Activated T-helper 17 cell treated with anti-CD3 and anti-CD28 coated beads, Interleukin-2, amount 50 U/mL, for 72 hours (primary cell): ENCODE data around the gene CXCR3. TPM values are rescaled to one million over a fixed set of nuclear protein-coding genes. Genes with fewer than 3 reads are reported as not detected.
"Not testable (repeated sequence)": the region's sequence is repeated elsewhere in the genome, so short reads cannot be mapped to it uniquely, and the experiment has no call there.

Experiments used
- ATAC-seq: fragments of 150-1000 bp; cut with Tn5 transposase; replicated peaks from 2 replicates; pipeline ENCODE4 v1.10.0; 2021; ENCODE audit warnings: mild to moderate bottlenecking, moderate library complexity
- H3K27ac Mint-ChIP-seq: one replicate; pipeline ENCODE4 v1.8.0; 2022; ENCODE audit warnings: mixed read lengths
- H3K27me3 Mint-ChIP-seq: one replicate; pipeline ENCODE4 v1.8.0; 2022; ENCODE audit warnings: mixed read lengths
- H3K36me3 Mint-ChIP-seq: one replicate; pipeline ENCODE4 v1.8.0; 2022; ENCODE audit warnings: low read depth, mild to moderate bottlenecking, mixed read lengths
- H3K4me1 Mint-ChIP-seq: one replicate; pipeline ENCODE4 v1.8.0; 2022; ENCODE audit warnings: mixed read lengths
- H3K4me3 Mint-ChIP-seq: one replicate; pipeline ENCODE4 v1.8.0; 2022; ENCODE audit warnings: mild to moderate bottlenecking, mixed read lengths
- H3K9me3 Mint-ChIP-seq: one replicate; pipeline ENCODE4 v1.8.0; 2022; ENCODE audit warnings: mixed read lengths
- total RNA-seq, 2 donors: library from RNA; stranded (reverse); gene quantifications; one replicate each; pipeline ENCODE4 v1.2.3, GENCODE V29; 2022

CXCR3 gene
- total RNA-seq, 2 donors from 2014 or later, result 4.5 to 9.9 TPM

- H3K27me3 Mint-ChIP-seq, result no peaks in the 10 kb centered on the region
- no peaks in the 10 kb centered on the region for H3K9me3 Mint-ChIP-seq
- H3K4me3 Mint-ChIP-seq, result no peak overlapping the region
- H3K4me1 Mint-ChIP-seq, result peaks cover 17% of the 10 kb centered on the region
- peak overlapping the region; percentile 87 for H3K27ac Mint-ChIP-seq
- peak; percentile 31 for ATAC-seq
- H3K36me3 Mint-ChIP-seq, result peaks cover 96% of the 10 kb centered on the region
These were observed 9.1 kb downstream of the CXCR3 start for GRCh38 chrX:71609095-71609750.

- no peaks in the 10 kb centered on the region for H3K27me3 Mint-ChIP-seq
- peaks cover 26% of the 10 kb centered on the region for H3K4me1 Mint-ChIP-seq
- peaks cover 97% of the 10 kb centered on the region for H3K36me3 Mint-ChIP-seq
- peak overlapping the region; percentile 44 for H3K4me3 Mint-ChIP-seq
- ATAC-seq, result no peak
- H3K9me3 Mint-ChIP-seq, result peaks cover 4% of the 10 kb centered on the region
- H3K27ac Mint-ChIP-seq, result peak overlapping the region; percentile 81
These were observed 10.8 kb downstream of the CXCR3 start for GRCh38 chrX:71607488-71607887.

- peak; percentile 47 for ATAC-seq
- H3K27ac Mint-ChIP-seq, result peak overlapping the region; percentile 81
- H3K27me3 Mint-ChIP-seq, result no peaks in the 10 kb centered on the region
- peaks cover 26% of the 10 kb centered on the region for H3K4me1 Mint-ChIP-seq
- peaks cover 4% of the 10 kb centered on the region for H3K9me3 Mint-ChIP-seq
- peaks cover 97% of the 10 kb centered on the region for H3K36me3 Mint-ChIP-seq
- peak overlapping the region; percentile 44 for H3K4me3 Mint-ChIP-seq
These were observed 11.6 kb downstream of the CXCR3 start for GRCh38 chrX:71606536-71607216.

GRCh38 chrX:71604796-71605568 lies 13.3 kb downstream of the CXCR3 start:
- Mint-ChIP-seq H3K4me3 (peak overlapping the region; percentile 44), H3K4me1 (peaks cover 26% of the 10 kb centered on the region), H3K36me3 (peaks cover 96% of the 10 kb centered on the region), H3K9me3 (peaks cover 4% of the 10 kb centered on the region), H3K27ac (peak overlapping the region; percentile 93), H3K27me3 (no peaks in the 10 kb centered on the region)
- ATAC-seq, result no peak

GRCh38 chrX:71604141-71604540 lies 14.2 kb downstream of the CXCR3 start:
- H3K4me3 Mint-ChIP-seq, result peak overlapping the region; percentile 59
- no peaks in the 10 kb centered on the region for H3K27me3 Mint-ChIP-seq
- H3K4me1 Mint-ChIP-seq, result peaks cover 23% of the 10 kb centered on the region
- peaks cover 4% of the 10 kb centered on the region for H3K9me3 Mint-ChIP-seq
- ATAC-seq, result peak; percentile 59
- peak overlapping the region; percentile 93 for H3K27ac Mint-ChIP-seq
- peaks cover 93% of the 10 kb centered on the region for H3K36me3 Mint-ChIP-seq

GRCh38 chrX:71603618-71604017 lies 14.7 kb downstream of the CXCR3 start:
- Mint-ChIP-seq H3K27ac (peak overlapping the region; percentile 93), H3K4me3 (peak overlapping the region; percentile 59), H3K4me1 (peaks cover 20% of the 10 kb centered on the region), H3K36me3 (peaks cover 89% of the 10 kb centered on the region), H3K27me3 (no peaks in the 10 kb centered on the region), H3K9me3 (peaks cover 4% of the 10 kb centered on the region)
- no peak for ATAC-seq

GRCh38 chrX:71599965-71600364 lies 18.3 kb downstream of the CXCR3 start:
- Mint-ChIP-seq H3K9me3 (peaks cover 4% of the 10 kb centered on the region), H3K27ac (no peak overlapping the region), H3K4me3 (no peak overlapping the region), H3K36me3 (peaks cover 87% of the 10 kb centered on the region), H3K4me1 (peaks cover 8% of the 10 kb centered on the region), H3K27me3 (no peaks in the 10 kb centered on the region)
- ATAC-seq, result peak; percentile 55

- not testable (repeated sequence) for ATAC-seq, H3K4me3 Mint-ChIP-seq, H3K27ac Mint-ChIP-seq, H3K9me3 Mint-ChIP-seq, H3K27me3 Mint-ChIP-seq, H3K4me1 Mint-ChIP-seq
- H3K36me3 Mint-ChIP-seq, result peaks cover 38% of the 10 kb centered on the region
These were observed 25.1 kb downstream of the CXCR3 start for GRCh38 chrX:71593210-71593609.

- Mint-ChIP-seq H3K27ac (no peak overlapping the region), H3K27me3 (no peaks in the 10 kb centered on the region), H3K4me1 (peaks cover 4% of the 10 kb centered on the region), H3K4me3 (no peak overlapping the region), H3K36me3 (peaks cover 13% of the 10 kb centered on the region), H3K9me3 (no peaks in the 10 kb centered on the region)
- no peak for ATAC-seq
These were observed 31.4 kb downstream of the CXCR3 start for GRCh38 chrX:71586929-71587328.

- no peak for ATAC-seq
- no peaks in the 10 kb centered on the region for H3K27me3 Mint-ChIP-seq
- H3K9me3 Mint-ChIP-seq, result no peaks in the 10 kb centered on the region
- H3K4me3 Mint-ChIP-seq, result no peak overlapping the region
- H3K27ac Mint-ChIP-seq, result no peak overlapping the region
- H3K36me3 Mint-ChIP-seq, result peaks cover 57% of the 10 kb centered on the region
- no peaks in the 10 kb centered on the region for H3K4me1 Mint-ChIP-seq
These were observed 37.1 kb downstream of the CXCR3 start for GRCh38 chrX:71581210-71581609.

GRCh38 chrX:71579990-71580380 lies 38.3 kb downstream of the CXCR3 start:
- no peaks in the 10 kb centered on the region for H3K4me1 Mint-ChIP-seq

GRCh38 chrX:71579136-71579989 lies 38.9 kb downstream of the CXCR3 start:
- Mint-ChIP-seq H3K27ac (no peak overlapping the region), H3K27me3 (no peaks in the 10 kb centered on the region), H3K4me1 (no peaks in the 10 kb centered on the region), H3K4me3 (no peak overlapping the region), H3K9me3 (no peaks in the 10 kb centered on the region), H3K36me3 (peaks cover 76% of the 10 kb centered on the region)
- no peak for ATAC-seq

More at GRCh38 chrX:71579990-71580380, 38.3 kb downstream of the CXCR3 start:
- Mint-ChIP-seq H3K9me3 (no peaks in the 10 kb centered on the region), H3K4me3 (no peak overlapping the region), H3K27me3 (no peaks in the 10 kb centered on the region), H3K27ac (no peak overlapping the region), H3K36me3 (peaks cover 70% of the 10 kb centered on the region)
- no peak for ATAC-seq

- no peak within 1 kb of the TSS for H3K4me3 Mint-ChIP-seq
- no peaks in the 10 kb centered on the region for H3K9me3 Mint-ChIP-seq
- H3K4me1 Mint-ChIP-seq, result no peaks in the 10 kb centered on the region
- H3K27ac Mint-ChIP-seq, result no peak within 1 kb of the TSS
- H3K36me3 Mint-ChIP-seq, result peaks cover 85% of the 10 kb centered on the region
- no peaks in the 10 kb centered on the region for H3K27me3 Mint-ChIP-seq
- no peak for ATAC-seq
These were observed 39.8 kb downstream of the CXCR3 start, which contains the start of gene GCNA for GRCh38 chrX:71578253-71579135. GCNA (plus strand) TSS chrX:71578437; CDS start chrX:71580822, 2,385 bp downstream.
